ENCODE results near the gene TTYH3. TPM values are rescaled to one million over a fixed set of nuclear protein-coding genes. Genes with fewer than 3 reads are reported as not detected.

TTYH3 gene
- total and polyA plus RNA-seq, 2 of the 13 experiments (the other 11 are each of a cell fraction or from before 2014, with no cell fraction given): 26.3 to 50.0 TPM

DNA sequence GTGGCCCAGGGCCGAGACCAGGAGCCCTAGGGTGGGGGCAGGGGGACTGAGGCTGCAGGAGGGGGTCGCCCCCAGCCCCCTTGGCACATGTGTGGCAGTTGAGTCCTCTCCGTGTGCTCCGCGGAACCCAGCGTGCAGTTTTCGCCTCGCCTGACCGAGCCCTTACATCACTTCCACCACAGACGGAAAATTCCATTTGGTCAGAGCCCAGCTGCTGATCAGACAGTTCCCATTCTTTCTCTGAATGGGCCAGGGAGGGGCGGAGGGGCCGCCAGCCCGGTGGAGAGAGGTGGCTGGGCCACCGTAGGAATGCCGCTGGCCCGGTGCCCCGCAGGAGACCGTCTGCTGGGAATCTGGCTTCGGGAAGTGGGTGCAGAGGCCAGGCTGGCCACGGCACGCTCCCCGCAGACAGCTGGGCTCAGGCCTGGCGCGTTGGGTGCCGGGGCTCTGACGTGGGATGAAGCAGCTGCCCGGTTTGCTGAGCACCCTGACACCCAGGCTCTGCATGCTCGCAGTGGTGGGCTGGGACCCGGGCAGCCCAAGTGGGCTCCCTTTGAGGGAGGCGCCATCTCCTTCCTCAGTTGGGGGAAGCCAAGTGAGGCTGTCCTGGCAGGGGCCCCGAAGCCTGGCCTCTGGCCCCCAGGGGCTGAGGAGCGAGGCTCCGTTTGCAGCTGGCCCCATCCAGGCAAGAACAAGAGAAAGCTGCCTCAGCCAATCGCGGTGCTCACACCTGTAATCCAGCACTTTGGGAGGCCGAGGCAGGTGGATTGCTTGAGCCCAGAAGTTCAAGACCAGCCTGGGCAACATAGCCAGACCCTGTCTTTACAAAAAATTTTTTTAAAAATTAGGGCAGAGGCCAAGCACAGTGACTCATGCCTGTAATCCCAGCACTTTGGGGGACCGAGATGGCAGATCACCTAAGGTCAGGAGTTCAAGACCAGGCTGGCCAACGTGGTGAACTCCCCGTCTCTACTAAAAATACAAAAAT, 9.9 kb downstream of the TTYH3 start (continued):
- TF ChIP-seq, protein P1, sequence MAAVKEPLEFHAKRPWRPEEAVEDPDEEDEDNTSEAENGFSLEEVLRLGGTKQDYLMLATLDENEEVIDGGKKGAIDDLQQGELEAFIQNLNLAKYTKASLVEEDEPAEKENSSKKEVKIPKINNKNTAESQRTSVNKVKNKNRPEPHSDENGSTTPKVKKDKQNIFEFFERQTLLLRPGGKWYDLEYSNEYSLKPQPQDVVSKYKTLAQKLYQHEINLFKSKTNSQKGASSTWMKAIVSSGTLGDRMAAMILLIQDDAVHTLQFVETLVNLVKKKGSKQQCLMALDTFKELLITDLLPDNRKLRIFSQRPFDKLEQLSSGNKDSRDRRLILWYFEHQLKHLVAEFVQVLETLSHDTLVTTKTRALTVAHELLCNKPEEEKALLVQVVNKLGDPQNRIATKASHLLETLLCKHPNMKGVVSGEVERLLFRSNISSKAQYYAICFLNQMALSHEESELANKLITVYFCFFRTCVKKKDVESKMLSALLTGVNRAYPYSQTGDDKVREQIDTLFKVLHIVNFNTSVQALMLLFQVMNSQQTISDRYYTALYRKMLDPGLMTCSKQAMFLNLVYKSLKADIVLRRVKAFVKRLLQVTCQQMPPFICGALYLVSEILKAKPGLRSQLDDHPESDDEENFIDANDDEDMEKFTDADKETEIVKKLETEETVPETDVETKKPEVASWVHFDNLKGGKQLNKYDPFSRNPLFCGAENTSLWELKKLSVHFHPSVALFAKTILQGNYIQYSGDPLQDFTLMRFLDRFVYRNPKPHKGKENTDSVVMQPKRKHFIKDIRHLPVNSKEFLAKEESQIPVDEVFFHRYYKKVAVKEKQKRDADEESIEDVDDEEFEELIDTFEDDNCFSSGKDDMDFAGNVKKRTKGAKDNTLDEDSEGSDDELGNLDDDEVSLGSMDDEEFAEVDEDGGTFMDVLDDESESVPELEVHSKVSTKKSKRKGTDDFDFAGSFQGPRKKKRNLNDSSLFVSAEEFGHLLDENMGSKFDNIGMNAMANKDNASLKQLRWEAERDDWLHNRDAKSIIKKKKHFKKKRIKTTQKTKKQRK (IDR thresholded peaks at IDR 0.05; ENCODE audit: low read length): no peak
- no peak for TF ChIP-seq ZNF839 (CRISPR knock-in tag; IDR thresholded peaks at IDR 0.05; ENCODE audit: borderline replicate concordance)
- TF ChIP-seq, protein P2, sequence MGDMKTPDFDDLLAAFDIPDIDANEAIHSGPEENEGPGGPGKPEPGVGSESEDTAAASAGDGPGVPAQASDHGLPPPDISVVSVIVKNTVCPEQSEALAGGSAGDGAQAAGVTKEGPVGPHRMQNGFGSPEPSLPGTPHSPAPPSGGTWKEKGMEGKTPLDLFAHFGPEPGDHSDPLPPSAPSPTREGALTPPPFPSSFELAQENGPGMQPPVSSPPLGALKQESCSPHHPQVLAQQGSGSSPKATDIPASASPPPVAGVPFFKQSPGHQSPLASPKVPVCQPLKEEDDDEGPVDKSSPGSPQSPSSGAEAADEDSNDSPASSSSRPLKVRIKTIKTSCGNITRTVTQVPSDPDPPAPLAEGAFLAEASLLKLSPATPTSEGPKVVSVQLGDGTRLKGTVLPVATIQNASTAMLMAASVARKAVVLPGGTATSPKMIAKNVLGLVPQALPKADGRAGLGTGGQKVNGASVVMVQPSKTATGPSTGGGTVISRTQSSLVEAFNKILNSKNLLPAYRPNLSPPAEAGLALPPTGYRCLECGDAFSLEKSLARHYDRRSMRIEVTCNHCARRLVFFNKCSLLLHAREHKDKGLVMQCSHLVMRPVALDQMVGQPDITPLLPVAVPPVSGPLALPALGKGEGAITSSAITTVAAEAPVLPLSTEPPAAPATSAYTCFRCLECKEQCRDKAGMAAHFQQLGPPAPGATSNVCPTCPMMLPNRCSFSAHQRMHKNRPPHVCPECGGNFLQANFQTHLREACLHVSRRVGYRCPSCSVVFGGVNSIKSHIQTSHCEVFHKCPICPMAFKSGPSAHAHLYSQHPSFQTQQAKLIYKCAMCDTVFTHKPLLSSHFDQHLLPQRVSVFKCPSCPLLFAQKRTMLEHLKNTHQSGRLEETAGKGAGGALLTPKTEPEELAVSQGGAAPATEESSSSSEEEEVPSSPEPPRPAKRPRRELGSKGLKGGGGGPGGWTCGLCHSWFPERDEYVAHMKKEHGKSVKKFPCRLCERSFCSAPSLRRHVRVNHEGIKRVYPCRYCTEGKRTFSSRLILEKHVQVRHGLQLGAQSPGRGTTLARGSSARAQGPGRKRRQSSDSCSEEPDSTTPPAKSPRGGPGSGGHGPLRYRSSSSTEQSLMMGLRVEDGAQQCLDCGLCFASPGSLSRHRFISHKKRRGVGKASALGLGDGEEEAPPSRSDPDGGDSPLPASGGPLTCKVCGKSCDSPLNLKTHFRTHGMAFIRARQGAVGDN (CRISPR knock-in tag; IDR thresholded peaks at IDR 0.05): peak; percentile 95
- TF ChIP-seq SMAD3 (CRISPR knock-in tag; IDR thresholded peaks at IDR 0.05): no peak
- TF ChIP-seq HOXD1 (CRISPR knock-in tag; IDR thresholded peaks at IDR 0.05): no peak
- TF ChIP-seq ZNF616 (CRISPR knock-in tag; IDR thresholded peaks at IDR 0.05; ENCODE audit: low read depth): no peak
- TF ChIP-seq, protein P3, sequence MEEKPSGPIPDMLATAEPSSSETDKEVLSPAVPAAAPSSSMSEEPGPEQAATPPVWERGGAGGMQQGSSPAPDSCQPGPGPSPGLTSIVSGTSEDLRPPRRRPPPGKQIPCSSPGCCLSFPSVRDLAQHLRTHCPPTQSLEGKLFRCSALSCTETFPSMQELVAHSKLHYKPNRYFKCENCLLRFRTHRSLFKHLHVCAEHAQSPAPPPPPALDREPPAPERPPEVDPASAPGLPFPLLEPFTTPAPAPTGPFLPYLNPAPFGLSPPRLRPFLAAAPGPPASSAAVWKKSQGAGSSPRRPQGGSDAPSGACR (CRISPR knock-in tag; IDR thresholded peaks at IDR 0.05): no peak
- TF ChIP-seq SP5 (CRISPR knock-in tag; IDR thresholded peaks at IDR 0.05; ENCODE audit: borderline replicate concordance, low read depth): peak; percentile 43; the same call in 1 of the 2 replicates
- peak; percentile 62; the same call in 1 of the 2 replicates for TF ChIP-seq ZNF776 (CRISPR knock-in tag; IDR thresholded peaks at IDR 0.05)
- TF ChIP-seq MXD4 (CRISPR knock-in tag; IDR thresholded peaks at IDR 0.05): 0 out of 2 replicates have a peak, but pooled peaks have one; percentile 32
- TF ChIP-seq, protein P4, sequence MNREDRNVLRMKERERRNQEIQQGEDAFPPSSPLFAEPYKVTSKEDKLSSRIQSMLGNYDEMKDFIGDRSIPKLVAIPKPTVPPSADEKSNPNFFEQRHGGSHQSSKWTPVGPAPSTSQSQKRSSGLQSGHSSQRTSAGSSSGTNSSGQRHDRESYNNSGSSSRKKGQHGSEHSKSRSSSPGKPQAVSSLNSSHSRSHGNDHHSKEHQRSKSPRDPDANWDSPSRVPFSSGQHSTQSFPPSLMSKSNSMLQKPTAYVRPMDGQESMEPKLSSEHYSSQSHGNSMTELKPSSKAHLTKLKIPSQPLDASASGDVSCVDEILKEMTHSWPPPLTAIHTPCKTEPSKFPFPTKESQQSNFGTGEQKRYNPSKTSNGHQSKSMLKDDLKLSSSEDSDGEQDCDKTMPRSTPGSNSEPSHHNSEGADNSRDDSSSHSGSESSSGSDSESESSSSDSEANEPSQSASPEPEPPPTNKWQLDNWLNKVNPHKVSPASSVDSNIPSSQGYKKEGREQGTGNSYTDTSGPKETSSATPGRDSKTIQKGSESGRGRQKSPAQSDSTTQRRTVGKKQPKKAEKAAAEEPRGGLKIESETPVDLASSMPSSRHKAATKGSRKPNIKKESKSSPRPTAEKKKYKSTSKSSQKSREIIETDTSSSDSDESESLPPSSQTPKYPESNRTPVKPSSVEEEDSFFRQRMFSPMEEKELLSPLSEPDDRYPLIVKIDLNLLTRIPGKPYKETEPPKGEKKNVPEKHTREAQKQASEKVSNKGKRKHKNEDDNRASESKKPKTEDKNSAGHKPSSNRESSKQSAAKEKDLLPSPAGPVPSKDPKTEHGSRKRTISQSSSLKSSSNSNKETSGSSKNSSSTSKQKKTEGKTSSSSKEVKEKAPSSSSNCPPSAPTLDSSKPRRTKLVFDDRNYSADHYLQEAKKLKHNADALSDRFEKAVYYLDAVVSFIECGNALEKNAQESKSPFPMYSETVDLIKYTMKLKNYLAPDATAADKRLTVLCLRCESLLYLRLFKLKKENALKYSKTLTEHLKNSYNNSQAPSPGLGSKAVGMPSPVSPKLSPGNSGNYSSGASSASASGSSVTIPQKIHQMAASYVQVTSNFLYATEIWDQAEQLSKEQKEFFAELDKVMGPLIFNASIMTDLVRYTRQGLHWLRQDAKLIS (CRISPR knock-in tag; IDR thresholded peaks at IDR 0.05): no peak
- TF ChIP-seq ZIK1 (CRISPR knock-in tag; IDR thresholded peaks at IDR 0.05; ENCODE audit: borderline replicate concordance, low read depth): no peak
- TF ChIP-seq KAT7 (CRISPR knock-in tag; IDR thresholded peaks at IDR 0.05; ENCODE audit: borderline replicate concordance): peak; percentile 72
- no peak for TF ChIP-seq NR2F2 (IDR thresholded peaks at IDR 0.05; ENCODE audit: borderline replicate concordance, low read depth)
- TF ChIP-seq PHF21A (CRISPR knock-in tag; IDR thresholded peaks at IDR 0.05): peak; percentile 88
- TF ChIP-seq HNRNPLL (IDR thresholded peaks at IDR 0.05; ENCODE audit: low read depth, low read length, poor library complexity, severe bottlenecking): peak; percentile 66

All from HepG2 (cell line).